Upper lobe of right lung (tissue), 1 donor: ENCODE results near the gene DUOX2. TPM values are rescaled to one million over a fixed set of nuclear protein-coding genes. Genes with fewer than 3 reads are reported as not detected.
"Not testable (repeated sequence)": the region's sequence is repeated elsewhere in the genome, so short reads cannot be mapped to it uniquely, and the experiment has no call there.

ENCODE experiments used
- ATAC-seq: fragments of 200-7000 bp; cut with Tn5 transposase; one replicate; pipeline ENCODE4 v1.9.1; 2020; ENCODE audit warnings: mild to moderate bottlenecking, moderate library complexity
- DNase-seq: peaks from one replicate; pipeline ENCODE4 v3.0.0-alpha.2; 2020
- H3K27ac ChIP-seq: fragments of 200-600 bp; one replicate; pipeline ENCODE4 v1.8.0; 2022
- H3K27me3 ChIP-seq: fragments of 200-600 bp; one replicate; pipeline ENCODE4 v1.8.0; 2022; ENCODE audit warnings: mild to moderate bottlenecking
- H3K36me3 ChIP-seq: fragments of 200-600 bp; one replicate; pipeline ENCODE4 v1.8.0; 2022
- H3K4me1 ChIP-seq: fragments of 200-600 bp; one replicate; pipeline ENCODE4 v1.8.0; 2022
- H3K4me3 ChIP-seq: fragments of 200-600 bp; one replicate; pipeline ENCODE4 v1.8.0; 2022; ENCODE audit warnings: mild to moderate bottlenecking
- H3K9me3 ChIP-seq: fragments of 200-600 bp; one replicate; pipeline ENCODE4 v1.8.0; 2022
- intact Hi-C: fragments of 100-400 bp; cut with DNase I; formaldehyde crosslinking; loops from one replicate; pipeline ENCODE4 v1.11.0; 2022
- total RNA-seq: library from RNA; stranded (reverse); fragmentation: NEBNext Ultra II Directional; extraction: Animal tissue kit (Norgen Biotek cat#: 25700); gene quantifications from one replicate; pipeline ENCODE4 v1.2.1, GENCODE V29; 2021
- TF ChIP-seq, protein P1 (sequence below): fragments of 200-600 bp; IDR thresholded peaks from one replicate; pipeline ENCODE4 v1.8.0; 2022; ENCODE audit warnings: antibody characterized with exemption
- donor health status: DM: no; HTN: yes; CAD: no; lungs with severe emphysema.

The DUOX2 gene
- total RNA-seq, 1 donor from 2014 or later, result 3.8 TPM

DNA sequence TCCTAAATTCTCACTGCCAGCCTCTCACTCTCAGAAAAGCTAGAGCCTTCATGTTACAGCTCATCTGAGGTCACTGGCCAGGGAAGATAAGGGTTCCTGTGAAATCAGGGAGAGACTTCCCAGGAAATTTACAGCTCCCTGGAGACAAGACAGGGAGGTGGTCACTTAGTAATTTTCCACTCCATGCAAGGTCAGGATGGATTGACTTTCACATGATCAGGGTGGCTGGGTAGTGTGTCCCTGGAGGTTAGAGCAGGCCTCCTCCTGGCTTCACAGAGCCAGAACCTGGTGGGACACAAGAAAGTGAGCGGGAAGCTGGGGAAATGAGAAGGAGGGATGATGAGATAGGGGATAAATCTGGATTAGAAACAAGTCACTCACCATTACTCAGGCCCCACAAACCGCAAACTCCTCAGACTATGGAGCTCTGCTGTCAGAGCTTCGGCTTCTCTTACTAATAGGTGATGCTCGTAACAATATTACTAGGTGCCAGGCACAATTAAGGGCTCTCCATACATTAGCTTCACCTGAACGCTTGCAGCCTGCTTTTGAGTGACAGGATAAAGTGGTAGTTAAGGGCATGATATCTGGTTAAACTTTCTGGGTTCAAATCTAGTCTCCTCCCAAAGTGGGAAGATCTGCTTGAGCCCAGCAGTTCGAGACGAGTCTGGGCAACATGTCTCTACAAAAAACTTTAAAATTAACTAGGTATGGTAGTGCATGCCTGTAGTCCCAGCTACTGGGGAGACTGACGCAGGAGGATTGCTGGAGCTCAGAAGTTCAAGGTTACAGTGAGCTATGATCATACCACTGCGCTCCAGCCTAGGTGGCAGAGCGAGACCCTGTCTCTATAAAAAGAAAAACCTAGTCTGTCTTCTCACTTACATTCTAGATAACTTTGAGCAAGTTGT is 24.9 kb downstream of the DUOX2 start:
- DNase-seq, result no peak
- H3K4me1 ChIP-seq, result no peaks in the 10 kb centered on the region
- TF ChIP-seq, protein P1, sequence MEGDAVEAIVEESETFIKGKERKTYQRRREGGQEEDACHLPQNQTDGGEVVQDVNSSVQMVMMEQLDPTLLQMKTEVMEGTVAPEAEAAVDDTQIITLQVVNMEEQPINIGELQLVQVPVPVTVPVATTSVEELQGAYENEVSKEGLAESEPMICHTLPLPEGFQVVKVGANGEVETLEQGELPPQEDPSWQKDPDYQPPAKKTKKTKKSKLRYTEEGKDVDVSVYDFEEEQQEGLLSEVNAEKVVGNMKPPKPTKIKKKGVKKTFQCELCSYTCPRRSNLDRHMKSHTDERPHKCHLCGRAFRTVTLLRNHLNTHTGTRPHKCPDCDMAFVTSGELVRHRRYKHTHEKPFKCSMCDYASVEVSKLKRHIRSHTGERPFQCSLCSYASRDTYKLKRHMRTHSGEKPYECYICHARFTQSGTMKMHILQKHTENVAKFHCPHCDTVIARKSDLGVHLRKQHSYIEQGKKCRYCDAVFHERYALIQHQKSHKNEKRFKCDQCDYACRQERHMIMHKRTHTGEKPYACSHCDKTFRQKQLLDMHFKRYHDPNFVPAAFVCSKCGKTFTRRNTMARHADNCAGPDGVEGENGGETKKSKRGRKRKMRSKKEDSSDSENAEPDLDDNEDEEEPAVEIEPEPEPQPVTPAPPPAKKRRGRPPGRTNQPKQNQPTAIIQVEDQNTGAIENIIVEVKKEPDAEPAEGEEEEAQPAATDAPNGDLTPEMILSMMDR, result no peak
- peaks cover 16% of the 10 kb centered on the region for H3K27me3 ChIP-seq
- intact Hi-C loops, result no loop called here
- H3K27ac ChIP-seq, result no peak overlapping the region
- no peaks in the 10 kb centered on the region for H3K9me3 ChIP-seq
- ATAC-seq, result no peak
- no peaks in the 10 kb centered on the region for H3K36me3 ChIP-seq
- H3K4me3 ChIP-seq, result no peak overlapping the region

DNA sequence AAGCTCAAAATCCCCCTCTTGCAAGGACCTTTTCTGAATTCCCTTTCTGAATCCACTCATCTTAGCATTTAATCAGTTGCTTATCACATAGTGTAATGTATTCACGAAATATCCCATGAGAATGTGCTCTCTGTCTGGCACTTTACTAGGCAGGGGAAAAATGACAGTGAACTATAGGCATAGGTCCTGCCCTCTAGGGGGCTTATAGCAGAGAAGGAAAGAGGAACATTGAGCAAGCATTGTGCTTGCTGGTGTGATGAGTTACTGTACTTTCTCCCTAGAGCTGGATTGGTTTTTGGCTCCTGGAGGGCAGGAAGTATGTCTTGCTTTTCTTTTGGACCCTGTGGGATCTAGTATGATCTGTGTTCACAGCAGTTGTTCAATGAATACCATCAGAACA is 26.5 kb downstream of the DUOX2 start:
- Histone ChIP-seq H3K4me3 (no peak overlapping the region), H3K27ac (no peak overlapping the region), H3K4me1 (no peaks in the 10 kb centered on the region), H3K9me3 (no peaks in the 10 kb centered on the region), H3K36me3 (no peaks in the 10 kb centered on the region), H3K27me3 (peaks cover 16% of the 10 kb centered on the region)
- no peak for DNase-seq
- TF ChIP-seq, protein P1, result no peak
- ATAC-seq, result no peak
- intact Hi-C loops, result no loop called here

DNA sequence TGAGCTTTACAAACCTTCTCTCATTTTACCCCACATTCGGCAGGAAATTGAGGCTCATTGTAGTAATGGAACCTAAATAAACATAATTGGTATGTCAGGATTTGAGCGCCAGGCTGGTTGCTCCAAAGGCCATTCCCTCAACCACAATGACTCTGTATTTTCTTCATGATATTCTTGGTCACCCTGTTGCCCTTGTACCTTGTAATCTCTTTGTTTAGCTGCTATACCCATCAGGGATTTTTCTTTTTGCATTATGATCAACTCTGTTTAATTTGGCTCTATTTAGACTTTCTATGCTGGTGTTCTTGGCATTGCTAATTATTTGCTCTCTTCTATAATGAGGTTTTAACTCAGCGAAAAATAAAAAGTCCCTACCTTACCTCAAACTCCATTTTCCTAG is 29.8 kb downstream of the DUOX2 start:
- no peak overlapping the region for H3K4me3 ChIP-seq
- ATAC-seq, result no peak
- no peak for DNase-seq
- H3K27ac ChIP-seq, result no peak overlapping the region
- H3K4me1 ChIP-seq, result no peaks in the 10 kb centered on the region
- TF ChIP-seq, protein P1, result no peak
- intact Hi-C loops, result no loop called here
- H3K9me3 ChIP-seq, result no peaks in the 10 kb centered on the region
- H3K36me3 ChIP-seq, result no peaks in the 10 kb centered on the region
- H3K27me3 ChIP-seq, result peaks cover 16% of the 10 kb centered on the region

DNA sequence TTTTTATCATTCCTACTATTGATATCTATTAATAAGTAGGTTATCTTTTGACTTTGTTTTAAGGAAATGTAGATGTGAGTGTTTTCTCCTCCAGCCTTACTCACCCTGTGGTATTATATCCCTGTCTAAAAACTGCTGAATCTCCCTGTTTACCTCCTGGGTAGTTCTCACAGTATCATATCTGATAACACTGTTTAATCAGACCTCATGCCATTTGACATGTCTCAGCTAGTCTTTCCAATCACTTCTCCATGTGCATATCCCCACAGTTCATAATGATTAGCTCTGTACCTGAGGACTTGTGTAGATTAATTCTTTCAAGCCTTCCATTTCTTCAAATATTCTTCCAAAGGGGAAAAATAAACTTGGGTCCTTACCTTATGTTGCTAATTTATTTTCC is 30.7 kb downstream of the DUOX2 start:
- Histone ChIP-seq H3K4me3 (no peak overlapping the region), H3K36me3 (no peaks in the 10 kb centered on the region), H3K9me3 (no peaks in the 10 kb centered on the region), H3K27ac (no peak overlapping the region), H3K4me1 (no peaks in the 10 kb centered on the region), H3K27me3 (peaks cover 16% of the 10 kb centered on the region)
- intact Hi-C loops, result no loop called here
- TF ChIP-seq, protein P1, result no peak
- DNase-seq (no peak), ATAC-seq (no peak)

DNA sequence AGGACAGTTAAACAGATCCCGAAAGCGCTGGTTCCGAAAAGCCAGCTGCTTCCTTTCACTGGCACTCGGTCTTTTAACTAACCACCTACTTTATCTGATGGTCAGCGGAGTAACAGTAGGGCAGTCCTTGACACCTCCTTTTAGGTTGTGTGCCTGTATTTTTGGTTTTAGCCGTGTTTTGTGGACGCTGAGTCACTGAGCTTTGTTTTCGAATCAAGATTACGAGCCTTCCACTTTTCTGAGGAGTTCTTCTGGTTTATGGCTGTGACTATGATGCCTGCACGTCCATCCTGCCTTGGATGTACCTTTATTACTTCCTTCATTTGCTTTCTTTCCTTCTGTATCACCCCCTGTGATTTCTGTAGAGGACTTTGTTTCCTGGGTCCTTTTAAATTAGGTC is 31.6 kb downstream of the DUOX2 start:
- H3K9me3 ChIP-seq, H3K4me1 ChIP-seq, H3K4me3 ChIP-seq, ATAC-seq, H3K27ac ChIP-seq, H3K36me3 ChIP-seq, intact Hi-C loops, DNase-seq: not testable (repeated sequence)
- peaks cover 13% of the 10 kb centered on the region for H3K27me3 ChIP-seq

DNA sequence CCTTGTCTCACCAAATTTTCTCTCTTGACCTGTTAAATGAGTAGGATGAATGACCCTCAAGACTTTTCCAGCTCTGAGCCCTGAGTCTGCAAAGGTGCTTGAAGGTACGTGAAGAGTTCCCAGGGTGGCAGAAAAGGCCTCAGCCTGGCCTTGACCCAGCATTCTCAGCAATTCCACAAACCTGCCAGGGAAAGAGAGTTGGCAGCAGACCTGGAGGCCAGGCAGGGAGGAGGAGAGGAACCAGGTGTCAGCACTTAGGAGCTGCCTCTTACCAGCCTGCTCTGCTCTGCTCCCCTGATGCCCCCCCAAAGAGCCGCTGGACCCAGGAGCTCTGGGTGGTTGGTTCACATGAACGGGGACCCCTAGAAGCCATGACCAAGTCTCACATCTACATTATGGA is 33.4 kb downstream of the DUOX2 start:
- H3K4me1 ChIP-seq, H3K27ac ChIP-seq, H3K9me3 ChIP-seq, H3K4me3 ChIP-seq, intact Hi-C loops, H3K36me3 ChIP-seq, DNase-seq, H3K27me3 ChIP-seq: not testable (repeated sequence)
- ATAC-seq, result peak; percentile 73

DNA sequence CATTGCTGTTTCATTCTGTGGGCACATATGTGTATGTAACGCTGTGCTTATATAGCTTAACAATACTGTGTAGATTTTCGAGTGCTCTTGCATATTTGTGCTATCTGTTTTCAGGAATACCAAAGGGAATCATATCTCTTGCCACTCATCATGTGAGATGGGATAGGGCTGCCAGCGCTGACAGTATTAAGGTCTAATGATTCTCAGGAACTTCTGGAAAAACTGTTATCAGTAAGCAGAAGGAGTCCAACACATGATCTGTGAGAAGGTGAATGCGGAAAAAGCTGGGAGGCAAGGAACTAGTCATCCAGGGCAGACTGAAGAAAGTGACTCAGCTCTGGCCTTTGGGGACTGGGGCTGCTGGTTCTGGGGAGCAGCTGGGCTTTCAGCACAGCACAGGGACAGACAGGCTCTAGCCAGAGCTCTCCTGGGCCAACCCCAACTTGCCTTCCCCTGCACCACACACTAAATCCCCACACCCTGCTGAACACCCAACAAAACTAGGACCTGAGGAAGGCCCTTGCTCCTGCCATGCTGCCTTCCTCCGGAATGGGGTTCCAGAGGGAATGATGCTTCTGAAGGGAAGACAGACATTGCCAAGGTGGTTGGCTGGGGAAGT is 34.2 kb downstream of the DUOX2 start:
- not testable (repeated sequence) for DNase-seq

DNA sequence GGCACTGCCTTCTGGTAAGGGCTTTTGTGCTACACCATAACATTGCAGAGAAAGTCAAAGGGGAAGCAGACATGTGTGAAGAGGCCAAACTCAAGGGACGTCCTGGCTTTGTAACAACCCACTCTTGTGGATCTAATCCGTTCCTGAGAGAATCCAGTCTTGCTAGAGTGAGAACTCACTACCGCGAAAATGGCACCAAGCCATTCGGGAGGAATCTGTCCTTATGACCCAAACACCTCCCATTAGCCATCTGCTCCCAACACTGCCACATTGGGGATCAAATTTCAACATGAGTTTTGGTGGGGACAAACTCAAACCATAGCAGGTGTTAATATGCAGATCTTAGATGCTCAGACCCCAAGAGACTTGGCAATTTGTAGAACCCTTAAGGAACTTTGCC is 34.8 kb downstream of the DUOX2 start:
- H3K4me3 ChIP-seq, H3K36me3 ChIP-seq, H3K27ac ChIP-seq, H3K27me3 ChIP-seq, DNase-seq, H3K9me3 ChIP-seq, intact Hi-C loops, H3K4me1 ChIP-seq, ATAC-seq: not testable (repeated sequence)

More for the DNA sequence above, 34.2 kb downstream of the DUOX2 start:
- H3K9me3 ChIP-seq, H3K27ac ChIP-seq, H3K36me3 ChIP-seq, H3K4me1 ChIP-seq, H3K27me3 ChIP-seq, H3K4me3 ChIP-seq, intact Hi-C loops, ATAC-seq: not testable (repeated sequence)

DNA sequence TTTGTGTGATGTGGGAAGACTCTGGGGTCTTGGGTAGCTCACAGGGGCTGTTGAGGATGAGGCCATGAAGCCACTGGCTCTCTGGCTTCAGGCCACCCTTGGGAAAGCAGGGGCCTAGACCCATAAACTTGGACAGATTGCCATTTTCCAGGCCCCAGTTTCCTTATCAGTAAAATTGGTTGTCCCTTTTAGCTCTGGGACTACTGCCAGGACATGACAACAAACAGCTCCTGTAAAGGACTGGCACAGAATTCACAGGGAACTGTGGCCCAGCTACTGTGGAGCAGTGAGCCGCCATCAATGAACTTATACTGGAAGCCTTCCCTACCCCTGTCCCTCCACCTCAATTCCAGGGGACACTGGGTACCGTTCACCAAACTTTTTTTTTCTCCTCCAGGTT is 36.6 kb downstream of the DUOX2 start:
- H3K4me3 ChIP-seq, ATAC-seq, intact Hi-C loops, DNase-seq, H3K4me1 ChIP-seq, H3K27ac ChIP-seq, H3K27me3 ChIP-seq, H3K36me3 ChIP-seq, H3K9me3 ChIP-seq: not testable (repeated sequence)
